HCT116 (cell line): ENCODE results near the gene MCC. TPM values are rescaled to one million over a fixed set of nuclear protein-coding genes. Genes with fewer than 3 reads are reported as not detected.

ENCODE experiments used
- ATAC-seq: fragments of 200-7000 bp; cut with Tn5 transposase; 2 replicates; pipeline ENCODE4 v1.9.1; 2020; ENCODE audit warnings: mild to moderate bottlenecking, moderate library complexity
- BruUV-seq: library from RNA; stranded (reverse); fragments of 400-500 nt; replicated peaks from 2 replicates; lab custom pipeline; 2021; lab: Mats Ljungman, UMichigan
- CTCF ChIA-PET: fragments of 300-600 bp; sonication (Branson Sonifier 250); formaldehyde crosslinking; loops from one replicate; lab custom pipeline; 2021; ENCODE audit warnings: antibody characterized with exemption; lab: Charles Lee
- POLR2A ChIA-PET: fragments of 300-600, 350-600 bp; sonication (Branson Sonifier 250); formaldehyde crosslinking; loops from one replicate; lab custom pipeline; 2021; ENCODE audit warnings: antibody characterized with exemption; lab: Charles Lee
- RAD21 ChIA-PET, 2 experiments: fragments of 300-600 bp; sonication (Branson Sonifier 250); formaldehyde crosslinking; loops; one replicate each; lab custom pipeline; 2023; ENCODE audit warnings: low total read pairs in 2 of 2; ENCODE audit not compliant: uncharacterized antibody in 2 of 2, unreplicated experiment in 2 of 2, low non-redundant PET in 1 of 2; lab: Charles Lee
- DNase-seq: peaks from one replicate; pipeline ENCODE4 v3.0.0-alpha.2; 2010; ENCODE audit warnings: low read depth, low spot score
- H2AFZ ChIP-seq: fragments of 200-600 bp; shearing (Covaris generic), sonication (generic); 2 replicates; pipeline ENCODE4 v1.6.1; 2017; ENCODE audit warnings: low read depth, mixed run types, mixed read lengths, antibody characterized with exemption, low read length; ENCODE audit not compliant: poor library complexity, severe bottlenecking
- H3K27ac ChIP-seq: 2 replicates; pipeline ENCODE4 v1.5.1; 2012; ENCODE audit warnings: low read depth, low read length
- H3K27me3 ChIP-seq: fragments of 200-600 bp; sonication (generic); 2 replicates; pipeline ENCODE4 v1.6.1; 2016; ENCODE audit warnings: mixed run types, low read length, mixed read lengths; ENCODE audit not compliant: insufficient read depth
- H3K36me3 ChIP-seq, 2 experiments: fragments of 200-500 bp in 1 of 2; fragments of 200-600 bp in 1 of 2; sonication (Bioruptor generic) in 1 of 2; sonication (generic) in 1 of 2; 2 replicates each; pipeline versions ENCODE4 v1.5.1 to v1.6.1; 2014 to 2016; ENCODE audit warnings: low read length in 2 of 2, inconsistent platforms in 1 of 2, mixed read lengths in 1 of 2, mixed run types in 1 of 2; ENCODE audit not compliant: insufficient read depth in 2 of 2, control insufficient read depth in 1 of 2
- H3K4me1 ChIP-seq, 2 experiments: fragments of 200-600 bp in 1 of 2; sonication (generic) in 1 of 2; 2 replicates each; pipeline versions ENCODE4 v1.5.1 to v1.6.1; 2012 to 2017; ENCODE audit warnings: low read length in 2 of 2, inconsistent platforms in 1 of 2, mild to moderate bottlenecking in 1 of 2, mixed read lengths in 1 of 2, mixed run types in 1 of 2, moderate library complexity in 1 of 2; ENCODE audit not compliant: insufficient read depth in 2 of 2, control insufficient read depth in 1 of 2
- H3K4me2 ChIP-seq: fragments of 200-600 bp; sonication (generic); 2 replicates; pipeline ENCODE4 v1.6.1; 2017; ENCODE audit warnings: mixed run types, low read length, mixed read lengths
- H3K4me3 ChIP-seq, 2 experiments: fragments of 200-600 bp in 1 of 2; sonication (generic) in 1 of 2; replicated peaks in 1 of 2; 2 replicates each; pipeline ENCODE4 v1.5.1; 2011 to 2016; ENCODE audit warnings: low read length in 2 of 2, control low read depth in 1 of 2, low read depth in 1 of 2, mild to moderate bottlenecking in 1 of 2, mixed read lengths in 1 of 2, mixed run types in 1 of 2
- H3K79me2 ChIP-seq: fragments of 200-600 bp; sonication (generic); 2 replicates; pipeline ENCODE4 v1.6.1; 2017; ENCODE audit warnings: mild to moderate bottlenecking, mixed run types, low read length, moderate library complexity, mixed read lengths; ENCODE audit not compliant: insufficient read depth
- H3K9ac ChIP-seq: fragments of 200-600 bp; sonication (generic); 2 replicates; pipeline ENCODE4 v1.6.1; 2016; ENCODE audit warnings: low read length, mixed read lengths
- H3K9me2 ChIP-seq: fragments of 200-600 bp; sonication (generic), shearing (Covaris generic); 2 replicates; pipeline ENCODE4 v1.6.1; 2017; ENCODE audit warnings: mixed run types, mild to moderate bottlenecking, moderate library complexity; ENCODE audit not compliant: insufficient read depth
- H3K9me3 ChIP-seq, 2 experiments: fragments of 200-500 bp in 1 of 2; fragments of 200-600 bp in 1 of 2; sonication (Bioruptor generic) in 1 of 2; sonication (generic) in 1 of 2; 2 replicates each; pipeline ENCODE4 v1.6.1; 2014 to 2017; ENCODE audit warnings: low read length in 2 of 2, mixed read lengths in 2 of 2, inconsistent platforms in 1 of 2, low read depth in 1 of 2, mild to moderate bottlenecking in 1 of 2, mixed run types in 1 of 2, moderate library complexity in 1 of 2; ENCODE audit not compliant: control insufficient read depth in 1 of 2, insufficient read depth in 1 of 2
- H4K20me1 ChIP-seq: fragments of 200-600 bp; sonication (generic), shearing (Covaris generic); 2 replicates; pipeline ENCODE4 v1.6.1; 2017; ENCODE audit warnings: mixed run types, mild to moderate bottlenecking, moderate library complexity; ENCODE audit not compliant: insufficient read depth
- CBX3 ChIP-seq: IDR thresholded peaks from 2 replicates; pipeline ENCODE4 v1.6.1; 2012; ENCODE audit warnings: low read depth
- EGR1 ChIP-seq: IDR thresholded peaks from 2 replicates; pipeline ENCODE4 v1.6.1; 2012; ENCODE audit warnings: low read depth
- ELF1 ChIP-seq: IDR thresholded peaks from 2 replicates; pipeline ENCODE4 v1.6.1; 2012; ENCODE audit warnings: low read depth, borderline replicate concordance
- EZH2 ChIP-seq: fragments of 200-600 bp; sonication (generic); IDR thresholded peaks from 2 replicates; pipeline ENCODE4 v1.6.1; 2017; ENCODE audit warnings: antibody characterized with exemption, mixed run types
- EZH2phosphoT487 ChIP-seq: fragments of 200-600 bp; IDR thresholded peaks from 2 replicates; pipeline ENCODE4 v1.6.1; 2018; ENCODE audit warnings: antibody characterized with exemption, borderline replicate concordance
- FOSL1 ChIP-seq: IDR thresholded peaks from 2 replicates; pipeline ENCODE4 v1.6.1; 2012; ENCODE audit warnings: low read depth
- POLR2A ChIP-seq: IDR thresholded peaks from 2 replicates; pipeline ENCODE4 v1.7.0; 2011; ENCODE audit warnings: borderline replicate concordance; ENCODE audit not compliant: insufficient read depth, insufficient read length; ENCODE audit errors: extremely low read depth
- POLR2AphosphoS5 ChIP-seq: IDR thresholded peaks from 2 replicates; pipeline ENCODE4 v1.6.1; 2011; ENCODE audit warnings: mild to moderate bottlenecking, low read depth, low read length, moderate library complexity
- RAD21 ChIP-seq: IDR thresholded peaks from 2 replicates; pipeline ENCODE4 v1.6.1; 2012; ENCODE audit warnings: low read depth, mild to moderate bottlenecking
- SIN3A ChIP-seq: IDR thresholded peaks from 2 replicates; pipeline ENCODE4 v1.6.1; 2012; ENCODE audit warnings: low read depth
- SP1 ChIP-seq: IDR thresholded peaks from 2 replicates; pipeline ENCODE4 v1.6.1; 2012; ENCODE audit warnings: low read depth
- SRF ChIP-seq: IDR thresholded peaks from 2 replicates; pipeline ENCODE4 v1.6.1; 2012; ENCODE audit warnings: low read depth
- YY1 ChIP-seq: IDR thresholded peaks from 2 replicates; pipeline ENCODE4 v1.6.1; 2011; ENCODE audit warnings: low read length, low read depth, moderate library complexity, mild to moderate bottlenecking; ENCODE audit not compliant: insufficient replicate concordance; ENCODE audit errors: extremely low read depth
- ZFX ChIP-seq: fragments of 450-650 bp; IDR thresholded peaks from 2 replicates; pipeline ENCODE4 v1.6.1; 2017
- ZNF274 ChIP-seq: fragments of 200-500 bp; sonication (Bioruptor generic); IDR thresholded peaks from 2 replicates; pipeline ENCODE4 v1.6.1; 2014; ENCODE audit warnings: mild to moderate bottlenecking, low read depth, low read length, inconsistent platforms
- intact Hi-C: fragments of 100-400 bp; cut with micrococcal nuclease; formaldehyde crosslinking; loops from 2 replicates; pipeline ENCODE4 v1.10.0; 2022
- total RNA-seq: library from RNA; stranded (reverse); gene quantifications from one replicate; pipeline ENCODE4 v1.2.1, GENCODE V29; 2021; ENCODE audit not compliant: unreplicated experiment
- TF ChIP-seq, protein P1 (sequence below): IDR thresholded peaks from 2 replicates; pipeline ENCODE4 v1.6.1; 2012; ENCODE audit warnings: low read depth

The MCC gene
- total RNA-seq, 1 experiment from 2014 or later, result 20.1 TPM

DNA sequence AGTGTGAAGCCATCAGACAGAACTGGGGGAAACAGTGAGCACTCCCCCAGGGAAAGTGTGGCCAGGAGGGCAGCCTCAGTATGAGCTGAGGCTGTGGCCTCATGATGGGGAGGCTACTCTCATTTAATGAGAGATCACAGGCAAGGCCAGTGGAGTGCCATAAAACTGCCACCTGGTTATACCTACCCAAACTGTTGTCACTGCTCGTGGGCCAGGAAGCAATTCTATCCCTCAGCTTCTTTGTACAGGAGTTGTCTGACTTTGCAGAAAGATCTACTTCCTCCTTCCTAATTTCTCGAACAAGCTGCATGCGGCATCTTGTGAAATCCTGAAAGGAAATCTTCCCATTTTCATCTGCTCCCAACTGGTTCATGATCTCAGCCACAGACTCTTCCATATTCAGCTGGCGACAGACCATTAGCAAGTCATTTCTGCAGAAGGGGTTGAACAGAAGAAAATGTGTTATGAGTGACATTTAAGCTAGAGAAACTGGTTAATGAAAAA is 103.4 kb downstream of the MCC start:
- no peak overlapping the region for H3K4me3 ChIP-seq
- H2AFZ ChIP-seq, result no peak overlapping the region
- POLR2A ChIA-PET, result no interaction called here
- H3K27ac ChIP-seq, result no peak overlapping the region
- no peaks in the 10 kb centered on the region for H3K36me3 ChIP-seq
- no peaks in the 10 kb centered on the region for H3K4me1 ChIP-seq
- no peak overlapping the region for H3K4me2 ChIP-seq
- H3K9me3 ChIP-seq, result no peaks in the 10 kb centered on the region
- no peak for TF ChIP-seq YY1
- no peak for TF ChIP-seq POLR2AphosphoS5
- TF ChIP-seq ELF1, result no peak
- no peak for TF ChIP-seq EGR1
- TF ChIP-seq SP1, result no peak
- no peak for TF ChIP-seq EZH2
- TF ChIP-seq SIN3A, result no peak
- TF ChIP-seq SRF, result no peak
- no peak for TF ChIP-seq RAD21
- no peak for TF ChIP-seq CBX3
- no peak for TF ChIP-seq ZFX
- TF ChIP-seq, protein P1, sequence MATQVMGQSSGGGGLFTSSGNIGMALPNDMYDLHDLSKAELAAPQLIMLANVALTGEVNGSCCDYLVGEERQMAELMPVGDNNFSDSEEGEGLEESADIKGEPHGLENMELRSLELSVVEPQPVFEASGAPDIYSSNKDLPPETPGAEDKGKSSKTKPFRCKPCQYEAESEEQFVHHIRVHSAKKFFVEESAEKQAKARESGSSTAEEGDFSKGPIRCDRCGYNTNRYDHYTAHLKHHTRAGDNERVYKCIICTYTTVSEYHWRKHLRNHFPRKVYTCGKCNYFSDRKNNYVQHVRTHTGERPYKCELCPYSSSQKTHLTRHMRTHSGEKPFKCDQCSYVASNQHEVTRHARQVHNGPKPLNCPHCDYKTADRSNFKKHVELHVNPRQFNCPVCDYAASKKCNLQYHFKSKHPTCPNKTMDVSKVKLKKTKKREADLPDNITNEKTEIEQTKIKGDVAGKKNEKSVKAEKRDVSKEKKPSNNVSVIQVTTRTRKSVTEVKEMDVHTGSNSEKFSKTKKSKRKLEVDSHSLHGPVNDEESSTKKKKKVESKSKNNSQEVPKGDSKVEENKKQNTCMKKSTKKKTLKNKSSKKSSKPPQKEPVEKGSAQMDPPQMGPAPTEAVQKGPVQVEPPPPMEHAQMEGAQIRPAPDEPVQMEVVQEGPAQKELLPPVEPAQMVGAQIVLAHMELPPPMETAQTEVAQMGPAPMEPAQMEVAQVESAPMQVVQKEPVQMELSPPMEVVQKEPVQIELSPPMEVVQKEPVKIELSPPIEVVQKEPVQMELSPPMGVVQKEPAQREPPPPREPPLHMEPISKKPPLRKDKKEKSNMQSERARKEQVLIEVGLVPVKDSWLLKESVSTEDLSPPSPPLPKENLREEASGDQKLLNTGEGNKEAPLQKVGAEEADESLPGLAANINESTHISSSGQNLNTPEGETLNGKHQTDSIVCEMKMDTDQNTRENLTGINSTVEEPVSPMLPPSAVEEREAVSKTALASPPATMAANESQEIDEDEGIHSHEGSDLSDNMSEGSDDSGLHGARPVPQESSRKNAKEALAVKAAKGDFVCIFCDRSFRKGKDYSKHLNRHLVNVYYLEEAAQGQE, result no peak
- no peak for TF ChIP-seq EZH2phosphoT487
- no peak for TF ChIP-seq FOSL1
- no peak for TF ChIP-seq ZNF274
- TF ChIP-seq POLR2A, result no peak
- H3K79me2 ChIP-seq, result no peaks in the 10 kb centered on the region
- BruUV-seq, result no TSS peak
- H3K9me2 ChIP-seq, result no peaks in the 10 kb centered on the region
- H4K20me1 ChIP-seq, result no peaks in the 10 kb centered on the region
- DNase-seq (no peak), ATAC-seq (no peak)
- RAD21 ChIA-PET, result no interaction called here
- H3K27me3 ChIP-seq, result no peaks in the 10 kb centered on the region
- H3K9ac ChIP-seq, result no peak overlapping the region
- CTCF ChIA-PET, result no interaction called here
- intact Hi-C loops, result no loop called here
